ENCODE results near the gene EYS. TPM values are rescaled to one million over a fixed set of nuclear protein-coding genes. Genes with fewer than 3 reads are reported as not detected.
A peak's percentile ranks its signal among the peaks of the same experiment; 100 is the strongest.

Gene EYS
- total RNA-seq, 1 experiment from 2014 or later, result 1.5 TPM

DNA sequence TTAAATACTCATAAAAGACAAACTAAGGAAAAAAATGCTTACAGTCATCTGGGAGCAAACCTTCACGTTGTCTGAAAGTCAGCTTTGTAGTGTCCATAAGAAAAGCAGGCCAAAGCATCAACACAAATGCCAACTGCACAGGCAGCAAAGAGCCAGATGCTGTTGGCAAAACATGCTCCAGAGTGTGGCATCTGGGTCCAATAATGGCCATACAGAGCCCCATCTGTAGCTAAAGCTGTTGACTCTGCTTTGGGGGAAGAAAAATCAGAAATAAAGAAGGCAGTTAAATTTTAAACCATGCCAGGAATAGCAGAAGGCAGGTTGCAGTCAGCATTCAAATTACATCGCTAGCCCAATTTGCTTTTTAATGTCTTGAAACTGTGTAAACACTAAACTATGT, 776.3 kb downstream of the EYS start:
- Mint-ChIP-seq H3K4me1 (ENCODE audit: insufficient read depth, unreplicated experiment) (no peaks in the 10 kb centered on the region), H3K27ac (ENCODE audit: low read depth, unreplicated experiment) (no peak overlapping the region)

GRCh38 chr6:64926051-64926450, 781.0 kb downstream of the EYS start:
- Mint-ChIP-seq H3K36me3 (ENCODE audit: insufficient read depth, unreplicated experiment) (no peaks in the 10 kb centered on the region), H3K4me1 (ENCODE audit: insufficient read depth, unreplicated experiment) (no peaks in the 10 kb centered on the region), H3K4me3 (ENCODE audit: unreplicated experiment) (no peak overlapping the region), H3K9me3 (ENCODE audit: unreplicated experiment) (no peaks in the 10 kb centered on the region), H3K27me3 (ENCODE audit: insufficient read depth, unreplicated experiment) (no peaks in the 10 kb centered on the region), H3K27ac (ENCODE audit: low read depth, unreplicated experiment) (no peak overlapping the region)
- intact Hi-C loops (cut with micrococcal nuclease), result no loop called here
- POLR2A ChIA-PET, result interaction anchor here (1.3 kb wide), 1 partner anchor 8 kb away, joined by 3 read pairs; no protein-coding TSS in a partner anchor
- no TSS peak for BruUV-seq (replicated peaks)
- CTCF ChIA-PET, result no interaction called here
- TF ChIP-seq, protein P1, sequence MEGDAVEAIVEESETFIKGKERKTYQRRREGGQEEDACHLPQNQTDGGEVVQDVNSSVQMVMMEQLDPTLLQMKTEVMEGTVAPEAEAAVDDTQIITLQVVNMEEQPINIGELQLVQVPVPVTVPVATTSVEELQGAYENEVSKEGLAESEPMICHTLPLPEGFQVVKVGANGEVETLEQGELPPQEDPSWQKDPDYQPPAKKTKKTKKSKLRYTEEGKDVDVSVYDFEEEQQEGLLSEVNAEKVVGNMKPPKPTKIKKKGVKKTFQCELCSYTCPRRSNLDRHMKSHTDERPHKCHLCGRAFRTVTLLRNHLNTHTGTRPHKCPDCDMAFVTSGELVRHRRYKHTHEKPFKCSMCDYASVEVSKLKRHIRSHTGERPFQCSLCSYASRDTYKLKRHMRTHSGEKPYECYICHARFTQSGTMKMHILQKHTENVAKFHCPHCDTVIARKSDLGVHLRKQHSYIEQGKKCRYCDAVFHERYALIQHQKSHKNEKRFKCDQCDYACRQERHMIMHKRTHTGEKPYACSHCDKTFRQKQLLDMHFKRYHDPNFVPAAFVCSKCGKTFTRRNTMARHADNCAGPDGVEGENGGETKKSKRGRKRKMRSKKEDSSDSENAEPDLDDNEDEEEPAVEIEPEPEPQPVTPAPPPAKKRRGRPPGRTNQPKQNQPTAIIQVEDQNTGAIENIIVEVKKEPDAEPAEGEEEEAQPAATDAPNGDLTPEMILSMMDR (IDR thresholded peaks at IDR 0.05; ENCODE audit: unreplicated experiment), result no peak
- no peak for DNase-seq (ENCODE audit: unreplicated experiment)

More for the DNA sequence above, 776.3 kb downstream of the EYS start:
- TF ChIP-seq, protein P1 (IDR thresholded peaks at IDR 0.05; ENCODE audit: unreplicated experiment), result no peak
- no peak for DNase-seq (ENCODE audit: unreplicated experiment)
- Mint-ChIP-seq H3K36me3 (ENCODE audit: insufficient read depth, unreplicated experiment) (no peaks in the 10 kb centered on the region), H3K9me3 (ENCODE audit: unreplicated experiment) (peaks cover 7% of the 10 kb centered on the region), H3K27me3 (ENCODE audit: insufficient read depth, unreplicated experiment) (no peaks in the 10 kb centered on the region), H3K4me3 (ENCODE audit: unreplicated experiment) (no peak overlapping the region)
- BruUV-seq (replicated peaks), result no TSS peak
- intact Hi-C loops (cut with micrococcal nuclease), result no loop called here
- ChIA-PET CTCF (no interaction called here), POLR2A (no interaction called here)

DNA sequence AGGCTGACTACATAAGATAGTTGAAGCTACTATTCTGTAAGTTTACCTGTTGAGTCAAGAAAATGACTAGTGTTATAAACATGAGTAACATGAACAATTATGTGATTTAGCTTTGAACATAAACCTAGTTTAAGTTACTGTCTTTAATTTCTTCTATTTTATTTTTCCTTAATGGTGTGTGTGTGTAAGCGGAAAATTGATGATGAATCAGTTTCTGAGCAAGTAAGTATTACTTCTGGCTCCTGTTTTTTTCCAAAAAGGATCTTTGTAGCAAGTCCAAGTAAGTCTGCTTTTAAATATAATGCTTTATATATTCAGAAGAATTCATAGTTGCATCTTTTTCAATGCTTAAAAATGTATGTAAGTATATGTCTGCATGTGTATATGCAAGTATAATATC, 786.8 kb downstream of the EYS start:
- Mint-ChIP-seq H3K9me3 (ENCODE audit: unreplicated experiment) (no peaks in the 10 kb centered on the region), H3K27ac (ENCODE audit: low read depth, unreplicated experiment) (no peak overlapping the region), H3K27me3 (ENCODE audit: insufficient read depth, unreplicated experiment) (no peaks in the 10 kb centered on the region), H3K36me3 (ENCODE audit: insufficient read depth, unreplicated experiment) (no peaks in the 10 kb centered on the region), H3K4me3 (ENCODE audit: unreplicated experiment) (no peak overlapping the region), H3K4me1 (ENCODE audit: insufficient read depth, unreplicated experiment) (no peaks in the 10 kb centered on the region)
- DNase-seq (ENCODE audit: unreplicated experiment), result no peak
- intact Hi-C loops (cut with micrococcal nuclease), result no loop called here
- no TSS peak for BruUV-seq (replicated peaks)
- TF ChIP-seq, protein P1 (IDR thresholded peaks at IDR 0.05; ENCODE audit: unreplicated experiment), result no peak
- POLR2A ChIA-PET, result interaction anchor here (0.7 kb wide), 1 partner anchor 345 kb away, joined by 3 read pairs; no protein-coding TSS in a partner anchor
- CTCF ChIA-PET, result no interaction called here

GRCh38 chr6:64914124-64914523, 792.9 kb downstream of the EYS start:
- peak; percentile 44 for DNase-seq (ENCODE audit: unreplicated experiment)
- H3K27ac Mint-ChIP-seq (ENCODE audit: low read depth, unreplicated experiment), result peak overlapping the region; percentile 69
- intact Hi-C loops (cut with micrococcal nuclease), result no loop called here
- peaks cover 10% of the 10 kb centered on the region for H3K4me1 Mint-ChIP-seq (ENCODE audit: insufficient read depth, unreplicated experiment)
- no TSS peak for BruUV-seq (replicated peaks)
- ChIA-PET CTCF (interaction anchor here (0.7 kb wide), 1 partner anchor 1000 kb away, joined by 3 read pairs; no protein-coding TSS in a partner anchor), POLR2A (interaction anchor here (0.7 kb wide), 1 partner anchor 391 kb away, joined by 5 read pairs; no protein-coding TSS in a partner anchor)
- H3K9me3 Mint-ChIP-seq (ENCODE audit: unreplicated experiment), result no peaks in the 10 kb centered on the region
- TF ChIP-seq, protein P1 (IDR thresholded peaks at IDR 0.05; ENCODE audit: unreplicated experiment), result no peak
- H3K4me3 Mint-ChIP-seq (ENCODE audit: unreplicated experiment), result peak overlapping the region; percentile 26
- H3K27me3 Mint-ChIP-seq (ENCODE audit: insufficient read depth, unreplicated experiment), result no peaks in the 10 kb centered on the region
- H3K36me3 Mint-ChIP-seq (ENCODE audit: insufficient read depth, unreplicated experiment), result no peaks in the 10 kb centered on the region

Data from MCF 10A (cell line).